GM23338 (cell line): ENCODE data around the gene ZFP36. TPM values are rescaled to one million over a fixed set of nuclear protein-coding genes. Genes with fewer than 3 reads are reported as not detected.

ENCODE experiments used
- ATAC-seq: fragments of 200-7000 bp; cut with Tn5 transposase; 3 replicates; pipeline ENCODE4 v1.9.1; 2020
- DNase-seq: peaks from one replicate; pipeline ENCODE4 v3.0.0-alpha.2; 2015; ENCODE audit warnings: low spot score
- H2AFZ ChIP-seq: fragments of 200-600 bp; sonication (generic); 2 replicates; pipeline ENCODE4 v1.8.0; 2016; ENCODE audit warnings: antibody characterized with exemption, mild to moderate bottlenecking, moderate library complexity
- H3F3A ChIP-seq: fragments of 200-600 bp; sonication (generic); replicated peaks from 2 replicates; pipeline ENCODE4 v1.8.0; 2017; ENCODE audit warnings: antibody characterized with exemption, mixed run types, low read depth
- H3K27ac ChIP-seq: fragments of 200-600 bp; sonication (generic); 2 replicates; pipeline ENCODE4 v1.6.1; 2016; ENCODE audit warnings: low read depth
- H3K27me3 ChIP-seq: fragments of 200-600 bp; sonication (generic); 2 replicates; pipeline ENCODE4 v1.8.0; 2016; ENCODE audit warnings: mild to moderate bottlenecking, mixed run types, moderate library complexity; ENCODE audit not compliant: insufficient read depth
- H3K36me3 ChIP-seq: fragments of 200-600 bp; sonication (generic); 2 replicates; pipeline ENCODE4 v1.8.0; 2016; ENCODE audit warnings: mild to moderate bottlenecking; ENCODE audit not compliant: insufficient read depth
- H3K4me1 ChIP-seq: fragments of 200-600 bp; sonication (generic); 2 replicates; pipeline ENCODE4 v1.8.0; 2016; ENCODE audit warnings: mild to moderate bottlenecking, moderate library complexity; ENCODE audit not compliant: insufficient read depth
- H3K4me2 ChIP-seq: fragments of 200-600 bp; sonication (generic); 2 replicates; pipeline ENCODE4 v1.7.1; 2017; ENCODE audit warnings: mixed run types
- H3K4me3 ChIP-seq: fragments of 200-600 bp; sonication (generic); 2 replicates; pipeline ENCODE4 v1.6.1; 2016; ENCODE audit warnings: mixed run types
- H3K79me2 ChIP-seq: fragments of 200-600 bp; sonication (generic); replicated peaks from 2 replicates; pipeline ENCODE4 v1.8.0; 2017; ENCODE audit warnings: mild to moderate bottlenecking; ENCODE audit not compliant: insufficient read depth
- H3K9me2 ChIP-seq: fragments of 200-600 bp; sonication (generic); 2 replicates; pipeline ENCODE4 v1.8.0; 2017; ENCODE audit not compliant: insufficient read depth
- H4K20me1 ChIP-seq: fragments of 200-600 bp; sonication (generic); replicated peaks from 2 replicates; pipeline ENCODE4 v1.8.0; 2017; ENCODE audit warnings: mild to moderate bottlenecking; ENCODE audit not compliant: insufficient read depth
- H3K27ac Mint-ChIP-seq: 2 replicates; pipeline ENCODE4 v1.8.0; 2020; ENCODE audit warnings: inconsistent platforms, mild to moderate bottlenecking, moderate library complexity, mixed read lengths
- H3K27me3 Mint-ChIP-seq: 3 replicates; pipeline ENCODE4 v1.8.0; 2022; ENCODE audit warnings: low read depth, mild to moderate bottlenecking, moderate library complexity, mixed read lengths, inconsistent platforms; ENCODE audit not compliant: insufficient read depth, poor library complexity
- H3K36me3 Mint-ChIP-seq: 3 replicates; pipeline ENCODE4 v1.8.0; 2021; ENCODE audit warnings: low read depth, mild to moderate bottlenecking, inconsistent platforms, moderate library complexity, mixed read lengths
- H3K4me1 Mint-ChIP-seq: 3 replicates; pipeline ENCODE4 v1.8.0; 2020; ENCODE audit warnings: mild to moderate bottlenecking, inconsistent platforms, mixed read lengths
- H3K4me3 Mint-ChIP-seq: 3 replicates; pipeline ENCODE4 v1.8.0; 2021; ENCODE audit warnings: moderate library complexity, mild to moderate bottlenecking, inconsistent platforms, mixed read lengths
- H3K9me3 Mint-ChIP-seq: 3 replicates; pipeline ENCODE4 v1.8.0; 2020; ENCODE audit warnings: moderate library complexity, mild to moderate bottlenecking, inconsistent platforms, mixed read lengths
- CREB1 ChIP-seq: fragments of 250-450 bp; sonication (Bioruptor Pico); IDR thresholded peaks from 2 replicates; pipeline ENCODE4 v1.5.0; 2020; ENCODE audit warnings: low read depth, mild to moderate bottlenecking, moderate library complexity
- ETS1 ChIP-seq: IDR thresholded peaks from 2 replicates; pipeline ENCODE4 v1.6.1; 2016; ENCODE audit warnings: antibody characterized with exemption
- EZH2phosphoT487 ChIP-seq: fragments of 200-600 bp; sonication (generic); IDR thresholded peaks from one replicate; pipeline ENCODE4 v1.8.1; 2018; ENCODE audit warnings: antibody characterized with exemption; ENCODE audit not compliant: unreplicated experiment
- JUNB ChIP-seq: IDR thresholded peaks from one replicate; pipeline ENCODE4 v1.6.1; 2016; ENCODE audit warnings: antibody characterized with exemption; ENCODE audit not compliant: unreplicated experiment
- NANOG ChIP-seq: IDR thresholded peaks from 2 replicates; pipeline ENCODE4 v1.6.1; 2016; ENCODE audit warnings: antibody characterized with exemption, borderline replicate concordance
- REST ChIP-seq: IDR thresholded peaks from one replicate; pipeline ENCODE4 v1.6.1; 2018; ENCODE audit warnings: antibody characterized with exemption; ENCODE audit not compliant: unreplicated experiment
- STAT1 ChIP-seq: IDR thresholded peaks from one replicate; pipeline ENCODE4 v1.6.1; 2016; ENCODE audit warnings: antibody characterized with exemption; ENCODE audit not compliant: unreplicated experiment
- ZNF114 ChIP-seq: fragments of 250-450 bp; sonication (Bioruptor Pico); IDR thresholded peaks from 2 replicates; pipeline ENCODE4 v1.5.0; 2020; ENCODE audit warnings: mild to moderate bottlenecking, moderate library complexity
- ZNF331 ChIP-seq: fragments of 250-450 bp; sonication (Bioruptor Pico); IDR thresholded peaks from 2 replicates; pipeline ENCODE4 v1.5.0; 2020; ENCODE audit warnings: low read depth, mild to moderate bottlenecking, moderate library complexity
- ZNF462 ChIP-seq: fragments of 250-450 bp; sonication (Bioruptor Pico); IDR thresholded peaks from 2 replicates; pipeline ENCODE4 v1.5.0; 2020; ENCODE audit warnings: mild to moderate bottlenecking, moderate library complexity
- polyA plus RNA-seq: library from polyadenylated mRNA; unstranded; fragments of >200 nt; fragmentation: Nextera tagmentation; extraction: Ambion mirVana; gene quantifications from 2 replicates; pipeline ENCODE4 v1.2.1, GENCODE V29; 2016
- total RNA-seq: library from RNA; depleted of rRNA; stranded (reverse); fragments of >200 nt; shearing (Covaris generic); gene quantifications from 2 replicates; pipeline ENCODE4 v1.2.3, GENCODE V29; 2014

The ZFP36 gene
- total and polyA plus RNA-seq, 2 experiments from 2014 or later, result 9.5 to 27.5 TPM

GRCh38 chr19:39363901-39364457, 42.7 kb upstream of the ZFP36 start:
- Mint-ChIP-seq H3K9me3 (no peaks in the 10 kb centered on the region; the same call in 2 of the 3 replicates), H3K4me1 (no peaks in the 10 kb centered on the region), H3K27ac (no peak overlapping the region), H3K4me3 (no peak overlapping the region), H3K36me3 (peaks cover 47% of the 10 kb centered on the region), H3K27me3 (peaks cover 7% of the 10 kb centered on the region)
- no peaks in the 10 kb centered on the region for H3K27me3 ChIP-seq
- DNase-seq (no peak), ATAC-seq (no peak)
- H3F3A ChIP-seq, result peaks cover 6% of the 10 kb centered on the region; the same call in 1 of the 2 replicates
- no peak overlapping the region for H3K4me3 ChIP-seq
- no peaks in the 10 kb centered on the region for H3K79me2 ChIP-seq
- H3K36me3 ChIP-seq, result peaks cover 10% of the 10 kb centered on the region
- no peak overlapping the region; the same call in 1 of the 2 replicates for H3K27ac ChIP-seq
- no peak overlapping the region for H3K4me2 ChIP-seq
- H3K9me2 ChIP-seq, result no peaks in the 10 kb centered on the region
- no peaks in the 10 kb centered on the region for H3K4me1 ChIP-seq
- TF ChIP-seq CREB1 (CRISPR knock-in tag) (no peak), JUNB (no peak), NANOG (no peak), STAT1 (no peak)
- H4K20me1 ChIP-seq, result peaks cover 10% of the 10 kb centered on the region
- no peak overlapping the region for H2AFZ ChIP-seq

GRCh38 chr19:39365531-39365930, 41.1 kb upstream of the ZFP36 start:
- peaks cover 49% of the 10 kb centered on the region for H3K36me3 Mint-ChIP-seq
- DNase-seq (no peak), ATAC-seq (no peak)
- no peaks in the 10 kb centered on the region for H3K36me3 ChIP-seq
- no peak overlapping the region for H3K4me3 Mint-ChIP-seq
- H3K27ac Mint-ChIP-seq, result no peak overlapping the region
- H3K27me3 Mint-ChIP-seq, result peaks cover 7% of the 10 kb centered on the region
- no peak overlapping the region for H3K4me2 ChIP-seq
- no peaks in the 10 kb centered on the region; the same call in 2 of the 3 replicates for H3K9me3 Mint-ChIP-seq
- H3F3A ChIP-seq, result 0 out of 2 replicates have a peak, but pooled peaks cover 2% of the 10 kb centered on the region
- H3K4me3 ChIP-seq, result no peak overlapping the region
- no peak overlapping the region for H2AFZ ChIP-seq
- H3K27ac ChIP-seq, result no peak overlapping the region
- no peaks in the 10 kb centered on the region for H3K79me2 ChIP-seq
- H3K9me2 ChIP-seq, result no peaks in the 10 kb centered on the region
- H3K4me1 ChIP-seq, result no peaks in the 10 kb centered on the region
- H3K4me1 Mint-ChIP-seq, result no peaks in the 10 kb centered on the region
- peaks cover 5% of the 10 kb centered on the region; the same call in 1 of the 2 replicates for H4K20me1 ChIP-seq
- H3K27me3 ChIP-seq, result no peaks in the 10 kb centered on the region
- no peak for TF ChIP-seq REST
- TF ChIP-seq JUNB, result no peak
- TF ChIP-seq ZNF114 (CRISPR knock-in tag), result no peak
- TF ChIP-seq STAT1, result no peak
- TF ChIP-seq ZNF331 (CRISPR knock-in tag), result no peak
- no peak for TF ChIP-seq ZNF462 (CRISPR knock-in tag)
- no peak for TF ChIP-seq CREB1 (CRISPR knock-in tag)
- TF ChIP-seq ETS1, result no peak
- no peak for TF ChIP-seq EZH2phosphoT487
